ENCODE results near the gene CPD.

The CPD gene

GRCh38 chr17:30389756-30390300, 11.1 kb downstream of the CPD start:
- Histone ChIP-seq H3K9me3 (replicated peaks in 1 of 11) (peaks cover 6 to 25% (median 13%) of the 10 kb centered on the region in 11 experiments; a peak in 21 of 22 replicates), H3K9ac (no peak overlapping the region), H4K20me1 (no peaks in the 10 kb centered on the region), H3K4me2 (no peak overlapping the region), H3K4me3 (no peak overlapping the region), H3K27me3 (no peaks in the 10 kb centered on the region), H3K27ac (no peak overlapping the region), H3K4me1 (no peaks in the 10 kb centered on the region), H3K36me3 (peaks cover 45 to 68% (median 58%) of the 10 kb centered on the region in 11 experiments)
- no peak for TF ChIP-seq Cebpa-rat (IDR thresholded peaks at IDR 0.05)

GRCh38 chr17:30391534-30391933, 12.8 kb downstream of the CPD start:
- Histone ChIP-seq H3K9ac (no peak overlapping the region), H4K20me1 (no peaks in the 10 kb centered on the region), H3K4me3 (no peak overlapping the region), H3K36me3 (peaks cover 29 to 51% (median 43%) of the 10 kb centered on the region in 11 experiments), H3K27me3 (no peaks in the 10 kb centered on the region), H3K4me2 (no peak overlapping the region), H3K27ac (no peak overlapping the region), H3K4me1 (no peaks in the 10 kb centered on the region), H3K9me3 (replicated peaks in 1 of 11) (peaks cover 6 to 25% (median 13%) of the 10 kb centered on the region in 11 experiments; a peak in 21 of 22 replicates)
- TF ChIP-seq Cebpa-rat (IDR thresholded peaks at IDR 0.05): no peak

GRCh38 chr17:30393491-30393890, 14.8 kb downstream of the CPD start:
- Histone ChIP-seq H3K27ac (no peak overlapping the region), H3K27me3 (no peaks in the 10 kb centered on the region), H3K9me3 (replicated peaks in 1 of 11) (peaks cover 0 to 7% (median under 1%) of the 10 kb centered on the region in 11 experiments; a peak in 9 of 22 replicates), H3K4me3 (no peak overlapping the region), H3K36me3 (peaks cover 10 to 31% (median 24%) of the 10 kb centered on the region in 11 experiments; a peak in 18 of 22 replicates), H3K4me1 (no peaks in the 10 kb centered on the region), H4K20me1 (no peaks in the 10 kb centered on the region), H3K4me2 (no peak overlapping the region), H3K9ac (no peak overlapping the region)
- TF ChIP-seq Cebpa-rat (IDR thresholded peaks at IDR 0.05): no peak

- Histone ChIP-seq H4K20me1 (no peaks in the 10 kb centered on the region), H3K27me3 (no peaks in the 10 kb centered on the region), H3K9me3 (replicated peaks in 1 of 11) (0 out of 22 replicates have a peak, but pooled peaks cover 0 to 4% (median 0%) of the 10 kb centered on the region in 11 experiments), H3K36me3 (peaks cover 9 to 25% (median 18%) of the 10 kb centered on the region in 11 experiments; a peak in 15 of 22 replicates), H3K9ac (no peak overlapping the region), H3K4me3 (no peak overlapping the region), H3K27ac (no peak overlapping the region), H3K4me1 (no peaks in the 10 kb centered on the region), H3K4me2 (no peak overlapping the region)
- no peak for TF ChIP-seq Cebpa-rat (IDR thresholded peaks at IDR 0.05)
These were observed 15.5 kb downstream of the CPD start for GRCh38 chr17:30393911-30394867.

GRCh38 chr17:30395398-30396022, 16.8 kb downstream of the CPD start:
- no peaks in the 10 kb centered on the region for H4K20me1 ChIP-seq
- no peak for TF ChIP-seq Cebpa-rat (IDR thresholded peaks at IDR 0.05)
- no peak overlapping the region for H3K9ac ChIP-seq
- no peak overlapping the region for H3K4me3 ChIP-seq
- H3K27ac ChIP-seq: no peak overlapping the region
- no peaks in the 10 kb centered on the region for H3K4me1 ChIP-seq
- H3K9me3 ChIP-seq (replicated peaks in 1 of 11): 0 out of 22 replicates have a peak, but pooled peaks cover 0 to 3% (median 0%) of the 10 kb centered on the region in 11 experiments
- no peaks in the 10 kb centered on the region for H3K27me3 ChIP-seq
- H3K36me3 ChIP-seq: peaks cover 1 to 17% (median 13%) of the 10 kb centered on the region in 11 experiments; a peak in 15 of 22 replicates
- H3K4me2 ChIP-seq: no peak overlapping the region

GRCh38 chr17:30396129-30396528, 17.4 kb downstream of the CPD start:
- Histone ChIP-seq H3K27me3 (no peaks in the 10 kb centered on the region), H3K4me3 (no peak overlapping the region), H3K4me1 (no peaks in the 10 kb centered on the region), H3K9me3 (replicated peaks in 1 of 11) (peaks cover 0 to 5% (median 0%) of the 10 kb centered on the region in 11 experiments; a peak in 1 of 22 replicates), H3K4me2 (no peak overlapping the region), H3K9ac (no peak overlapping the region), H4K20me1 (no peaks in the 10 kb centered on the region), H3K27ac (no peak overlapping the region), H3K36me3 (peaks cover 0 to 12% (median 6%) of the 10 kb centered on the region in 11 experiments; a peak in 9 of 22 replicates)
- TF ChIP-seq Cebpa-rat (IDR thresholded peaks at IDR 0.05): no peak

GRCh38 chr17:30396612-30397011, 17.9 kb downstream of the CPD start:
- peaks cover 0 to 8% (median 2%) of the 10 kb centered on the region in 11 experiments; a peak in 7 of 22 replicates for H3K36me3 ChIP-seq
- H3K9ac ChIP-seq: no peak overlapping the region
- peaks cover 0 to 9% (median 0%) of the 10 kb centered on the region in 11 experiments; a peak in 1 of 22 replicates for H3K9me3 ChIP-seq (replicated peaks in 1 of 11)
- H3K27ac ChIP-seq: no peak overlapping the region
- no peak overlapping the region for H3K4me3 ChIP-seq
- no peak for TF ChIP-seq Cebpa-rat (IDR thresholded peaks at IDR 0.05)
- no peaks in the 10 kb centered on the region for H3K27me3 ChIP-seq
- H4K20me1 ChIP-seq: peaks cover 0 to 2% (median 0%) of the 10 kb centered on the region in 11 experiments; a peak in 1 of 22 replicates
- H3K4me1 ChIP-seq: no peaks in the 10 kb centered on the region
- H3K4me2 ChIP-seq: no peak overlapping the region

GRCh38 chr17:30398328-30399041, 19.8 kb downstream of the CPD start:
- H3K36me3 ChIP-seq: peaks cover 0 to 8% (median 0%) of the 10 kb centered on the region in 11 experiments; a peak in 3 of 22 replicates
- no peak overlapping the region for H3K9ac ChIP-seq
- H3K27me3 ChIP-seq: no peaks in the 10 kb centered on the region
- H4K20me1 ChIP-seq: peaks cover 0 to 5% (median 0%) of the 10 kb centered on the region in 11 experiments; a peak in 1 of 22 replicates
- H3K27ac ChIP-seq: no peak overlapping the region
- H3K4me2 ChIP-seq: no peak overlapping the region
- no peaks in the 10 kb centered on the region for H3K4me1 ChIP-seq
- no peak overlapping the region for H3K4me3 ChIP-seq
- TF ChIP-seq Cebpa-rat (IDR thresholded peaks at IDR 0.05): no peak
- peaks cover 0 to 9% (median 0%) of the 10 kb centered on the region in 11 experiments; a peak in 2 of 22 replicates for H3K9me3 ChIP-seq (replicated peaks in 1 of 11)

Data from BLaER1 treated with 17β-estradiol and CSF1 and Interleukin-3, amounts not matched to agents 10 nM and 100 nM (cell line).